ENCODE data around the gene RNF146. TPM values are rescaled to one million over a fixed set of nuclear protein-coding genes. Genes with fewer than 3 reads are reported as not detected.

RNF146 gene
- total and polyA plus RNA-seq, 9 of the 15 experiments (the other 6 are each of a cell fraction or from before 2014, with no cell fraction given) = 8.4 to 30.5 (median 17.5) TPM

DNA sequence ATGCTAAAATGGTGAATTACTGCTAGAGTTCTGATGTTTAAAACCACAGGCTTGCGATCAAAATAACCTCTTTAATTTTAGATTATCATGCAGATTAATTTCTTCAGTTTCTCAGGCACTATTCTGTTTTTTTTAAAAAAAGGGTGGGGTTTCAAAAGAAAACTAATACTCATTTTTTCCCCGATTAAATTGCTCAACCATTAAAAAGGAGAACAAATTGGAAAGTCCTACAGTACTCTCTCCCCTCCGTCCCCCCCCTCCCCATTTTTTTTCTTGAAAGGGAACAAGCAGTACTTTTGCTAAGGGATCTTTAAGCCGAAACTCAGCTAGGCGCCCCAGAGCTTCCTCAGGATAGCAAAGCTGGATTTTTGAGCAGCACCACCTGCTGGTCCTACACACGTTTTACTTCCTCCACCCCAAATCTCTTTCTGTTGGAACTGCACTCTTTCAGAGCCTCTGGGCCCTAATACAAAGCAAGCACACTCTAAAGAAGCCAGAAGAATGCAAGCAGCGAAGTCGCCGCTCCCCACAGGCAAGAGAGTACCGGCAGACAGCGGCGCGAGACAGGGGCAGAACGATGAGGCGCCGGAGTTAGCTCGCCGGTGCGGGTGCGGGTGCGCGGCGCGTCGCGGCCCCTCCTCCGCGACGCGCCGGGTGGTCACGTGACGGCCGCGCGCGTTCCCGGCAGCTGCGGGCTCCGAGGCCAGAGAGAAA is at the start of gene RNF146 (continued):
- TF ChIP-seq ZNF212 (CRISPR knock-in tag; IDR thresholded peaks at IDR 0.05) (no peak), MECOM (CRISPR knock-in tag; IDR thresholded peaks at IDR 0.05) (no peak), MEF2D (tag; conservative IDR thresholded peaks at IDR 0.05; ENCODE audit: low read depth) (no peak), JUND (IDR thresholded peaks at IDR 0.05; ENCODE audit: borderline replicate concordance, low read depth, low read length) (no peak), JUND (tag; IDR thresholded peaks at IDR 0.05; ENCODE audit: borderline replicate concordance, low read depth, low read length) (no peak), ZNF253 (CRISPR knock-in tag; conservative IDR thresholded peaks at IDR 0.05) (no peak), ZNF583 (CRISPR knock-in tag; IDR thresholded peaks at IDR 0.05) (no peak; the same call in 1 of the 2 replicates), IFI16 (CRISPR knock-in tag; IDR thresholded peaks at IDR 0.05) (no peak), PCBP2 (IDR thresholded peaks at IDR 0.05; ENCODE audit: low read depth, low read length, poor library complexity, severe bottlenecking) (no peak), SP2 (IDR thresholded peaks at IDR 0.05; ENCODE audit: extremely low read depth, low read depth, low read length, poor library complexity, severe bottlenecking) (no peak), HDAC2 (IDR thresholded peaks at IDR 0.05) (0 out of 2 replicates have a peak, but pooled peaks have one; percentile 34), PRPF4 (IDR thresholded peaks at IDR 0.05; ENCODE audit: insufficient read depth, low read depth, low read length, poor library complexity, severe bottlenecking) (no peak), POLR2G (IDR thresholded peaks at IDR 0.05; ENCODE audit: low read depth, low read length) (no peak), ZBTB17 (CRISPR knock-in tag; IDR thresholded peaks at IDR 0.05) (no peak; the same call in 1 of the 2 replicates), ZNF143 (CRISPR knock-in tag; IDR thresholded peaks at IDR 0.05) (no peak)
- TF ChIP-seq, protein P1, sequence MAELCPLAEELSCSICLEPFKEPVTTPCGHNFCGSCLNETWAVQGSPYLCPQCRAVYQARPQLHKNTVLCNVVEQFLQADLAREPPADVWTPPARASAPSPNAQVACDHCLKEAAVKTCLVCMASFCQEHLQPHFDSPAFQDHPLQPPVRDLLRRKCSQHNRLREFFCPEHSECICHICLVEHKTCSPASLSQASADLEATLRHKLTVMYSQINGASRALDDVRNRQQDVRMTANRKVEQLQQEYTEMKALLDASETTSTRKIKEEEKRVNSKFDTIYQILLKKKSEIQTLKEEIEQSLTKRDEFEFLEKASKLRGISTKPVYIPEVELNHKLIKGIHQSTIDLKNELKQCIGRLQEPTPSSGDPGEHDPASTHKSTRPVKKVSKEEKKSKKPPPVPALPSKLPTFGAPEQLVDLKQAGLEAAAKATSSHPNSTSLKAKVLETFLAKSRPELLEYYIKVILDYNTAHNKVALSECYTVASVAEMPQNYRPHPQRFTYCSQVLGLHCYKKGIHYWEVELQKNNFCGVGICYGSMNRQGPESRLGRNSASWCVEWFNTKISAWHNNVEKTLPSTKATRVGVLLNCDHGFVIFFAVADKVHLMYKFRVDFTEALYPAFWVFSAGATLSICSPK (IDR thresholded peaks at IDR 0.05; ENCODE audit: borderline replicate concordance) = no peak
- TF ChIP-seq, protein P2, sequence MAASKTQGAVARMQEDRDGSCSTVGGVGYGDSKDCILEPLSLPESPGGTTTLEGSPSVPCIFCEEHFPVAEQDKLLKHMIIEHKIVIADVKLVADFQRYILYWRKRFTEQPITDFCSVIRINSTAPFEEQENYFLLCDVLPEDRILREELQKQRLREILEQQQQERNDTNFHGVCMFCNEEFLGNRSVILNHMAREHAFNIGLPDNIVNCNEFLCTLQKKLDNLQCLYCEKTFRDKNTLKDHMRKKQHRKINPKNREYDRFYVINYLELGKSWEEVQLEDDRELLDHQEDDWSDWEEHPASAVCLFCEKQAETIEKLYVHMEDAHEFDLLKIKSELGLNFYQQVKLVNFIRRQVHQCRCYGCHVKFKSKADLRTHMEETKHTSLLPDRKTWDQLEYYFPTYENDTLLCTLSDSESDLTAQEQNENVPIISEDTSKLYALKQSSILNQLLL (CRISPR knock-in tag; IDR thresholded peaks at IDR 0.05; ENCODE audit: borderline replicate concordance) = no peak
- TF ChIP-seq, protein P3, sequence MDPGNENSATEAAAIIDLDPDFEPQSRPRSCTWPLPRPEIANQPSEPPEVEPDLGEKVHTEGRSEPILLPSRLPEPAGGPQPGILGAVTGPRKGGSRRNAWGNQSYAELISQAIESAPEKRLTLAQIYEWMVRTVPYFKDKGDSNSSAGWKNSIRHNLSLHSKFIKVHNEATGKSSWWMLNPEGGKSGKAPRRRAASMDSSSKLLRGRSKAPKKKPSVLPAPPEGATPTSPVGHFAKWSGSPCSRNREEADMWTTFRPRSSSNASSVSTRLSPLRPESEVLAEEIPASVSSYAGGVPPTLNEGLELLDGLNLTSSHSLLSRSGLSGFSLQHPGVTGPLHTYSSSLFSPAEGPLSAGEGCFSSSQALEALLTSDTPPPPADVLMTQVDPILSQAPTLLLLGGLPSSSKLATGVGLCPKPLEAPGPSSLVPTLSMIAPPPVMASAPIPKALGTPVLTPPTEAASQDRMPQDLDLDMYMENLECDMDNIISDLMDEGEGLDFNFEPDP (CRISPR knock-in tag; IDR thresholded peaks at IDR 0.05) = no peak
- TF ChIP-seq, protein P4, sequence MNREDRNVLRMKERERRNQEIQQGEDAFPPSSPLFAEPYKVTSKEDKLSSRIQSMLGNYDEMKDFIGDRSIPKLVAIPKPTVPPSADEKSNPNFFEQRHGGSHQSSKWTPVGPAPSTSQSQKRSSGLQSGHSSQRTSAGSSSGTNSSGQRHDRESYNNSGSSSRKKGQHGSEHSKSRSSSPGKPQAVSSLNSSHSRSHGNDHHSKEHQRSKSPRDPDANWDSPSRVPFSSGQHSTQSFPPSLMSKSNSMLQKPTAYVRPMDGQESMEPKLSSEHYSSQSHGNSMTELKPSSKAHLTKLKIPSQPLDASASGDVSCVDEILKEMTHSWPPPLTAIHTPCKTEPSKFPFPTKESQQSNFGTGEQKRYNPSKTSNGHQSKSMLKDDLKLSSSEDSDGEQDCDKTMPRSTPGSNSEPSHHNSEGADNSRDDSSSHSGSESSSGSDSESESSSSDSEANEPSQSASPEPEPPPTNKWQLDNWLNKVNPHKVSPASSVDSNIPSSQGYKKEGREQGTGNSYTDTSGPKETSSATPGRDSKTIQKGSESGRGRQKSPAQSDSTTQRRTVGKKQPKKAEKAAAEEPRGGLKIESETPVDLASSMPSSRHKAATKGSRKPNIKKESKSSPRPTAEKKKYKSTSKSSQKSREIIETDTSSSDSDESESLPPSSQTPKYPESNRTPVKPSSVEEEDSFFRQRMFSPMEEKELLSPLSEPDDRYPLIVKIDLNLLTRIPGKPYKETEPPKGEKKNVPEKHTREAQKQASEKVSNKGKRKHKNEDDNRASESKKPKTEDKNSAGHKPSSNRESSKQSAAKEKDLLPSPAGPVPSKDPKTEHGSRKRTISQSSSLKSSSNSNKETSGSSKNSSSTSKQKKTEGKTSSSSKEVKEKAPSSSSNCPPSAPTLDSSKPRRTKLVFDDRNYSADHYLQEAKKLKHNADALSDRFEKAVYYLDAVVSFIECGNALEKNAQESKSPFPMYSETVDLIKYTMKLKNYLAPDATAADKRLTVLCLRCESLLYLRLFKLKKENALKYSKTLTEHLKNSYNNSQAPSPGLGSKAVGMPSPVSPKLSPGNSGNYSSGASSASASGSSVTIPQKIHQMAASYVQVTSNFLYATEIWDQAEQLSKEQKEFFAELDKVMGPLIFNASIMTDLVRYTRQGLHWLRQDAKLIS (CRISPR knock-in tag; IDR thresholded peaks at IDR 0.05) = no peak
